HG02798 (cell line): Measurements from ENCODE around the gene ATP2C1.

Experiments
- ATAC-seq: cut with Tn5 transposase; IDR thresholded peaks from one replicate; pipeline ENCODE4 v1.9.1; 2021; ENCODE audit warnings: mild to moderate bottlenecking; ENCODE audit not compliant: unreplicated experiment, poor library complexity

Gene ATP2C1

GRCh38 chr3:130933801-130934345 is 40.0 kb downstream of the ATP2C1 start:
- ATAC-seq, result no peak

DNA sequence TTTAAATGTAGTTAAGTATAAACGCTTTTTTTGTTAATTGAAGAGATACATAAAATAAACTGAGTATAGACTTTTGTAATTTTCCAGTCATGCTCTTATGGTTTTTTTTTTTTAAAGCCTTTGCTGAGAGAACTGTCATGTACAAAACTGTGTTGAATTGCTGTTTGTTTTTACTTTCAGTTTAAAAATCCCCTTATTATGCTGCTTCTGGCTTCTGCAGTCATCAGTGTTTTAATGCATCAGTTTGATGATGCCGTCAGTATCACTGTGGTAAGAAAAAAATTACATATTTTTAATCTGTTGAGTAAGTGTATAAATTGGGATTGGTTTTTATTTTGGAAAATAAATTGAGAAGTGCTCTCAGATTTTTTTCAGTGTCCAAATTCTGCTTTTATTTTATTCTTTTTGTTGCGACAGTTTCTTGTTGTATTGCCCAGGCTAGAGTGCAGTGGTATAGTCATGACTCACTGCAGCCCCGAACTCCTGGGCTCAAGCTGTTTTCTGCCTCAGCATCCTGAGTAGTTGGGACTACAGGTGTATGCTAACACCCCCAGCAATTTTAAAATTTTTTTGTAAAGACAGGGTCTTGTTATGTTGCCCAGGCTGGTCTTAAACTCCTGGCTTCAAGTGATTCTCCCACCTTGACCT is 40.7 kb downstream of the ATP2C1 start:
- no peak for ATAC-seq

DNA sequence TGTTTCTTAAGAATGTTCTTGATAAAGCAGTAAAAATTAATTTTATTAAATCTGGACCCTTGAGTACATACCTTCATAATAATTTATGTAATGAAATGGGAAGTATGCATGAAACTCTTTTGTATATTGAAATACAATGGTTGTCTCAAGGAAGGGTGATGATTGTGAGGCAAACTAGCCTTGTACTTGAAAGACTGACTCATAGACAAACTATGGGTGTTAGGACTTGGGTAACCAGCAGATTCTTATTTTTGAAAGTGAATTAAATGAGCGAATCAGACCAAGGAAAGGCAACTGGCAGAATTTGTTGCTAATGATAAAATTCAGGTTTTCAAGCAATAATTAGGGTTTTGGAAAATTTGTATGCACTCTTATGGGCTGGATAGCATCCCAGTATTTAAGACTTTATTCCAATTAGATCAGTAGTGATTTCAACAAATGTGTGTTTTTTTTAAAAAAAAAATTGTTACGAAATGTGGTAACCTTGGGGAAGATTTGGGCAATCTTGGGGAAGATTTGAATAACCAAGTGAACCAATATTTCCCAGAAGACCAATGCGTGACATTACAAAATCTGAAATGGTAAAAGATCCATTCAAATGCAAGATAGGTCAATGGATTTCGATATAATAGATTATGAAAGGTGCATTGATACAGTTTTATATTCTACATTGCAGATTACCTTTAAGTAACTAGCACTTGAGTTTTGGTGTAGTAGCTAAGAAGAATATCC is 42.0 kb downstream of the ATP2C1 start:
- ATAC-seq, result no peak

- ATAC-seq, result no peak
Measured at GRCh38 chr3:130939753-130940152, 45.9 kb downstream of the ATP2C1 start.

DNA sequence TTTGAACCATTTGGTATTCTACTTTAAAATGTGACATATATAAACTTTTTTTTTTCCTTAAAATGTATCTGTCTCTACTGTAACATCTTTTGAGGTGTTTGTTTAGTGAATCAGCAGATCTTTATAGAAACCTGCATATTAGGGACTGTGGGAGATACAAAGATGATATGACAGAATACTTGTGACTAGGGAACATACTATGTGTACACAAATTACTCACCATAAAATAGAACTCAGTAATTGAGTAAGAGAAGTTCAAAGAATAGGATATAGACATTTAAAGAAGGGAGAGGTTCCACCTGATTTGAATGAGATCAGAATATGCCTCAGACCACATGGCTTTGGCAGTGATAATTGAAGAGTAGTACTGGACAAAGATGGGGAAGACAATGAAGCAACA is 47.9 kb downstream of the ATP2C1 start:
- ATAC-seq, result no peak

DNA sequence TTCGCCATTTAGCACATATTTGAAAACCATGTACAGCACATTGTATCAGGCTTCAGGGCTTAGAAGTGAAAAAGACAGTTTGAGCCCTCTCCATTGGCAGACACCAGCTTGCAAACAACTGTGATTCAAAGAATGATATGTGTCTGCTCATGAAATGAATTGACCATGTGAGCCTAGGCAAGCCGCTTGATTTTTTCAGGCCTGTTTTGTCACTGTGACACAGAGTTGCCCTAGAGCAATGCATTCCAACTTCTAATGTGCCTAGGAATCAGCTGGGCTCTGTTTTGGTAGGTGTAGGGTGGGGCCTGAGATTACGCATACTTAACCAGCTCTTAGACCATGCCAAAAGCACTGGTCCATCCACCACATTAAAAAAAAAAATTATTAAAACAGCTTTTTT is 53.0 kb downstream of the ATP2C1 start:
- no peak for ATAC-seq

DNA sequence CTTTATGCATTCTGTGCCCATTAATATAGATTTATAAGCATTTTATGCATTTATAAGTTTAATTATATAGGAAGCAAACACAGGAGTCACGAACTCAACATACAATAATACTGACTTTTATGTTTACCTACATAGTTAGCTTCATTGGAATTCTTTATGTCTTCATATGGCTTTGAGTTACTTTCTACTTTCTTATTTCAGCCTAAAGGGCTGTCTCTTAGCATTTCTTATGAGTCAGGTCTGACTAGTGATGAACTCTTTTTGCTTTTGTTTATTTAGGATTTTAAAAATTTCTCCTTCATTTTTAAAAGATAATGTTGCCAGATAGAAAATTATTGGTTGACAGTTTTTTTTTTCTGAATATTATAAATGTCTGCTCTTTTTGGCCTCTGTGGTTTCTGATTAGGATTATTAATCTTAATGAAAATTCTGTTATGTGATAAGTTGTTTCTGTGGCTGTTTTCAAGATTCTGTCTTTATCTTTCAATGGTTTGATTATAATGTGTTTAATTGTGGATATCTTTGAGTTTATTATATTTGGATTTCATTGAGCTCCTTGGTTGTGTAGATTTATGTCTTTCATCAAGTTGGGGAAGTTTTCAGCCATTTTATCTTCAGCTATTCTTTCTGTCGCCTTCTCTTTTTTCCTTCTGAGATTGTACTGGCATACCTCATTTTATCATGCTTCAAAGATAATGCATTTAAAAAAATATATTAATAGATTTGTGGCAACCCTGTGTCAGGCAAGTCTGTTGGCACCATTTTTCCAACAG is 54.3 kb downstream of the ATP2C1 start:
- no peak for ATAC-seq

GRCh38 chr3:130948929-130949328 is 55.0 kb downstream of the ATP2C1 start:
- ATAC-seq, result no peak

- ATAC-seq, result peak; percentile 70
Measured at GRCh38 chr3:130950124-130950523, 56.2 kb downstream of the ATP2C1 start.

- no peak for ATAC-seq
Measured at GRCh38 chr3:130950641-130951040, 56.8 kb downstream of the ATP2C1 start.

DNA sequence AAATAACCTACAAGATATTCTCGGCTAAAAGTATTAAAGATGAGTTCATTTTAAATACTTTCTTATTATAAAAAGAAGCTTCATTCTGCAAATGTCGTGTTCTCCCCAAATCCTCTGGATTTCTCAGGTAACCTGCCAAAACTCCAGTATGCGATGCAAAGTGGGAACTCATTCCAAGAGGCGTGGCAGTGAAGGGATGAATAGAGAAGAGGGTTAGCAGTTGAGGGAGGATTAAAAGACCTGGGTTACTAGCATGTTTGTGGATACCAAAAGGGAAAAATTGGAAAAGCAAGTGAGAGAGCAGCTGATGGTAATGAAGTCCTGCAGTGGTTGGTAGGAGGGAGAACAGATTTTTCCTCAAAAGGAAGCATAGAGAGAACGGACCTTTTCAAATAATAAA is 61.6 kb downstream of the ATP2C1 start:
- ATAC-seq, result no peak

DNA sequence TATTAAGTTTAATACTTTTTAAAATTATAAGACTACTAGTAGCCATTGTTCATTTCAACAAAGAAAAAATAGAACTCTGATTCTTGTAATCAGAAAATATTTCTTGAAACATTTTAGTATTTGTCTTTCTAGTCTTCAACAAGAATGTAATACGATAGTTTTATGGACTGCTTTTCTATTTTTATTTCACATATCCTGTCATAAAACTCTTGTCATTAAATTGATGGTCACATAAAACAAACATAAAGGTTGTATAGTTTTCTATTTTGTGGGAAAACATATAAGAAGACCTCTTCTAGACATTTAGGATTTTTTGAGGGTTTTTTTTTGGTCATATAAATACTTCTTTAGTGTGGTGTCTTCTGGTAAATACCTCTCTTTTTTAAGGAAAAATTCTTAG is 62.4 kb downstream of the ATP2C1 start:
- no peak for ATAC-seq

DNA sequence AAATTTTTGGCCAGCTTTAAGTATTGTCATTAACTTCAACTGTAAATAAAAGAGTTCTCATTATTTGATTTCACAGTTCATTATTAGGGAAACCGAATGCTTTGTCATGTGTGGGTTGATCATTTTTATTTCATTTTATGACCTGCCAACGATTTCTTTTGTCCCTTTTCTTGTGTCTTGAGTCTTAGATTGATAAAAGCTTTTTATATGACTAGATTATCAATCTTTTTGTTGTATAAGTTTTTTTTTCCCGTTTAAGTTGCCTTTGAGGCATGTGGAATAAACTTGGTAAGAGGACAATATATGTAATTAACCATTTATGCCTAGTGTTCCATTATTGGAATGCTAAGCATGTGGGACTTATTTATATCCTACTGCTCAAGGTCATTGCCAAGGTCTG is 62.8 kb downstream of the ATP2C1 start:
- ATAC-seq, result no peak

DNA sequence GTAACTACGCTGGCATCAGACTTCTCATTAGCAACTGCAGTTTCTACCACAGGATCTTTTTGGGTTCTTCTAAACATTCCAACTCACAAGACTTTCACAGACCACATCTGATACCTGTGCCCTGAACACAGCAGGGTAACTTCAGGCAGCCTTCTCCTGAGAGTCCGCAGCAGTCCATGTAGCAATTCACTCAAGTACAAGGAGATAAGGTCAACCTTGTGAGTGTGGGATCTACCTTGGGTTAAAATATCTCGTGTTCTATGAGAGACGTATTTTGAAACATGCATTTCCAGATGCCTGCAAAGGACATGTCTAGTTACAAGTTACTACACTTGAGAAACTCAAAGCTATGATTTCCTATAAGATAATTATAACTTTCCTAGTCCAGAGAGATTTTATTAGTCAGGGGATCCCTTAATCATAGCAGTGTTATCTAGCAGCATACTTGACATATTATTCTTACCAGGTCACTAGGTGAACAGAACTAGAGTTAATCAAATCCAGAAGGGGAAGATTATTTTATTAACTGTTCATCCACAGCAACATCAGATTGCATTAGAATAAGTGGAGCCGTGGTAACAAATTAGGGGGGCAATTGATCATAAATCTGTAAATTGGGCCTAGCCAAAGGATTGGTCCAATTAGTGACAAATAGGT is 66.4 kb downstream of the ATP2C1 start:
- no peak for ATAC-seq

DNA sequence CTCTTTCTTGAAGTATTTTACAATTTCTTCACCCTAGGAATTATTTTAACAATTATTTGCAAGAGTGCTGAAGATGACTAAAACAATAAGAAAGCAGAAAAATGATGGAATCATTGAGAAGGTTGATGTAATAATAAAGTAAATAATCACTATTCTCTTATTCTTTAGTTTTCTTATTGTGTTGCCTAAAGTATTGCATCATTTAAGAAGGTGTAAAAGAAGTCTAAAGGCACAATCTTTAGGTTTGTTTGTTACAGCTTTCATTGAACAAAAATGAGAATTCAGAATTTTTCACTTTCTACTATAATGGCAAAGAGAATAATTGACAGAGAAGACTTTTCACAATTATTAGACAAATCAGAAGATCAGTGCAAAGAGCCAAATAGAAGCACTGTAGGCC is 67.6 kb downstream of the ATP2C1 start:
- no peak for ATAC-seq

GRCh38 chr3:130963444-130963843 is 69.6 kb downstream of the ATP2C1 start:
- no peak for ATAC-seq

- ATAC-seq, result no peak
Measured at GRCh38 chr3:130963878-130964277, 70.0 kb downstream of the ATP2C1 start.

GRCh38 chr3:130967281-130967680 is 73.4 kb downstream of the ATP2C1 start:
- ATAC-seq, result no peak

DNA sequence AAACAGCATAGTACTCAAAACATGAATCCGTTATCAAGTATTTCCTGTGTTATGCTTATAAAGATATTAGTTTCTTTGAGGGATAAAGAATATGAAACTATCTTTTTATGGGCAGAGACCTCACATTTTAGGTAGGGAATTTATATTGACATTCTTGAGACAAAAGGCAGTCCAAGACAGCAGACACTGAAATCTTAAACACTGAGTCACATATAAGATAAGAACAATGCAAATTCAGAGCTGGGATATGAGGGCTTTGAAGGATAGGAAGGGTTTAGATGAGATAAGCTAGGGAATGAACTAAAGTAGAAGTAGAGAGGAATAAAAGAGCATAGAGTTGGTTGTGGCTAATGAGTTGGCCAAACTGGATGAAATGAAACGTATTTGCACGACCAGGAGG is 74.3 kb downstream of the ATP2C1 start:
- ATAC-seq, result no peak

GRCh38 chr3:130969621-130970020 is 75.7 kb downstream of the ATP2C1 start:
- no peak for ATAC-seq

- no peak for ATAC-seq
Measured at GRCh38 chr3:130971208-130971607, 77.3 kb downstream of the ATP2C1 start.
